IMR-90 (cell line): ENCODE results near the gene AKAP6. TPM values are rescaled to one million over a fixed set of nuclear protein-coding genes. Genes with fewer than 3 reads are reported as not detected.

ENCODE experiments used
- ATAC-seq: fragments of 200-7000 bp; cut with Tn5 transposase; 2 replicates; pipeline ENCODE4 v1.9.1; 2020; ENCODE audit warnings: low read depth, mild to moderate bottlenecking, moderate library complexity
- BruUV-seq: library from RNA; stranded (reverse); fragments of 400-500 nt; replicated peaks from 2 replicates; lab custom pipeline; 2021; lab: Mats Ljungman, UMichigan
- CTCF ChIA-PET: fragments of 300-600 bp; formaldehyde crosslinking; extraction: SDS; loops from one replicate; lab custom pipeline; 2021; ENCODE audit warnings: antibody characterized with exemption; lab: Yijun Ruan, JAX
- POLR2A ChIA-PET: fragments of 300-600 bp; sonication (Branson Sonifier 250); formaldehyde crosslinking; loops from one replicate; lab custom pipeline; 2022; ENCODE audit warnings: antibody characterized with exemption; ENCODE audit not compliant: unreplicated experiment; lab: Charles Lee
- DNase-seq: peaks from one replicate; pipeline ENCODE4 v3.0.0; 2013
- H2AFZ ChIP-seq: replicated peaks from 2 replicates; pipeline ENCODE3; 2013; ENCODE audit warnings: low read length, mild to moderate bottlenecking; ENCODE audit not compliant: poor library complexity
- H2AK5ac ChIP-seq: 2 replicates; pipeline ENCODE4 v1.6.1; 2013; ENCODE audit warnings: low read depth, low read length, inconsistent platforms
- H2AK9ac ChIP-seq: replicated peaks from 2 replicates; pipeline ENCODE3; 2013; ENCODE audit warnings: mild to moderate bottlenecking, low read depth, low read length, moderate library complexity; ENCODE audit not compliant: poor library complexity
- H2BK120ac ChIP-seq: 2 replicates; pipeline ENCODE4 v1.6.1; 2013; ENCODE audit warnings: low read depth, low read length, inconsistent platforms
- H2BK15ac ChIP-seq: 3 replicates; pipeline ENCODE4 v1.6.1; 2013; ENCODE audit warnings: low read depth, low read length, inconsistent platforms
- H2BK20ac ChIP-seq: 2 replicates; pipeline ENCODE4 v1.6.1; 2013; ENCODE audit warnings: low read depth, mild to moderate bottlenecking, inconsistent platforms, low read length, moderate library complexity
- H2BK5ac ChIP-seq: 2 replicates; pipeline ENCODE4 v1.6.1; 2013; ENCODE audit warnings: mild to moderate bottlenecking, low read depth, low read length, inconsistent platforms; ENCODE audit not compliant: poor library complexity, severe bottlenecking
- H3K14ac ChIP-seq: replicated peaks from 2 replicates; pipeline ENCODE4 v1.6.1; 2013; ENCODE audit warnings: low read depth, low read length, inconsistent platforms
- H3K18ac ChIP-seq: 2 replicates; pipeline ENCODE4 v1.6.1; 2013; ENCODE audit warnings: low read depth, low read length, control low read depth
- H3K23ac ChIP-seq: 2 replicates; pipeline ENCODE4 v1.6.1; 2013; ENCODE audit warnings: low read depth, low read length, inconsistent platforms
- H3K27ac ChIP-seq: 2 replicates; pipeline ENCODE4 v1.5.1; 2013; ENCODE audit warnings: mild to moderate bottlenecking, control low read depth, low read length; ENCODE audit not compliant: insufficient read depth
- H3K27me3 ChIP-seq: 2 replicates; pipeline ENCODE4 v1.6.1; 2013; ENCODE audit warnings: low read length; ENCODE audit not compliant: control insufficient read depth, insufficient read depth
- H3K36me3 ChIP-seq: 2 replicates; pipeline ENCODE4 v1.6.1; 2013; ENCODE audit warnings: low read length, mixed read lengths; ENCODE audit not compliant: control insufficient read depth, insufficient read depth
- H3K4ac ChIP-seq: 2 replicates; pipeline ENCODE4 v1.6.1; 2013; ENCODE audit warnings: low read depth, low read length, inconsistent platforms
- H3K4me1 ChIP-seq: 2 replicates; pipeline ENCODE4 v1.6.1; 2013; ENCODE audit warnings: low read length, mixed read lengths; ENCODE audit not compliant: control insufficient read depth, insufficient read depth
- H3K4me2 ChIP-seq: 2 replicates; pipeline ENCODE4 v1.6.1; 2013; ENCODE audit warnings: low read depth, mild to moderate bottlenecking, control low read depth, low read length, moderate library complexity
- H3K4me3 ChIP-seq: 2 replicates; pipeline ENCODE4 v1.5.1; 2013; ENCODE audit warnings: low read depth, mild to moderate bottlenecking, control low read depth, low read length, moderate library complexity; ENCODE audit not compliant: insufficient read depth
- H3K56ac ChIP-seq: 2 replicates; pipeline ENCODE4 v1.6.1; 2013; ENCODE audit warnings: low read length, inconsistent platforms; ENCODE audit not compliant: insufficient read depth; ENCODE audit errors: extremely low read depth
- H3K79me1 ChIP-seq, 2 experiments: 2 replicates each; pipeline ENCODE4 v1.6.1; 2013; ENCODE audit warnings: low read length in 2 of 2, inconsistent platforms in 1 of 2, low read depth in 1 of 2
- H3K9ac ChIP-seq: 2 replicates; pipeline ENCODE4 v1.6.1; 2013; ENCODE audit warnings: low read depth, low read length, control low read depth
- H3K9me1 ChIP-seq: 2 replicates; pipeline ENCODE4 v1.6.1; 2013; ENCODE audit warnings: low read length, inconsistent platforms; ENCODE audit not compliant: insufficient read depth
- H3K9me3 ChIP-seq: 2 replicates; pipeline ENCODE4 v1.6.1; 2013; ENCODE audit warnings: low read length; ENCODE audit not compliant: control insufficient read depth, insufficient read depth
- H4K20me1 ChIP-seq: 2 replicates; pipeline ENCODE4 v1.6.1; 2013; ENCODE audit warnings: low read length, inconsistent platforms; ENCODE audit not compliant: insufficient read depth
- H4K5ac ChIP-seq: 2 replicates; pipeline ENCODE4 v1.6.1; 2013; ENCODE audit warnings: mild to moderate bottlenecking, low read depth, low read length, control low read depth
- H4K8ac ChIP-seq, 2 experiments: 2 replicates each; pipeline ENCODE4 v1.6.1; 2013; ENCODE audit warnings: low read depth in 2 of 2, low read length in 2 of 2, control low read depth in 1 of 2, inconsistent platforms in 1 of 2
- H4K91ac ChIP-seq: 2 replicates; pipeline ENCODE4 v1.6.1; 2013; ENCODE audit warnings: low read depth, low read length, inconsistent platforms; ENCODE audit not compliant: insufficient read depth
- CHD1 ChIP-seq: IDR thresholded peaks from 2 replicates; pipeline ENCODE4 v1.6.1; 2012; ENCODE audit warnings: low read depth, low read length, improper control_type of control experiment
- MAFK ChIP-seq: IDR thresholded peaks from 2 replicates; pipeline ENCODE4 v1.6.1; 2012; ENCODE audit warnings: low read depth, low read length, improper control_type of control experiment
- NFE2L2 ChIP-seq: fragments of 150-350 bp; IDR thresholded peaks from 2 replicates; pipeline ENCODE4 v1.6.1; 2016; ENCODE audit warnings: low read depth, mild to moderate bottlenecking, low read length
- RFX5 ChIP-seq: IDR thresholded peaks from 2 replicates; pipeline ENCODE4 v1.8.0; 2012; ENCODE audit warnings: low read depth, mild to moderate bottlenecking, low read length, moderate library complexity
- SMC3 ChIP-seq: fragments of 150-350 bp; IDR thresholded peaks from 2 replicates; pipeline ENCODE4 v1.6.1; 2016; ENCODE audit warnings: low read depth, mild to moderate bottlenecking, antibody characterized with exemption, low read length, moderate library complexity
- WGBS, 2 experiments: methylation state at CpG; one replicate each; pipeline versions ENCODE4 v1.1.5 to v1.1.7; 2013; ENCODE audit warnings: missing lambda C conversion rate in 2 of 2; ENCODE audit not compliant: insufficient read length in 1 of 2; ENCODE audit errors: extremely low coverage in 2 of 2; 5-methylcytosine and 5-hydroxymethylcytosine counted together
- dilution Hi-C: fragments of 300-500 bp; cut with HindIII; formaldehyde crosslinking; loops from one replicate; pipeline ENCODE4 v1.14.3; 2018; ENCODE audit warnings: low sequenced_read_pairs; ENCODE audit not compliant: unreplicated experiment
- in situ Hi-C: fragments of 300-500 bp; cut with MboI; formaldehyde crosslinking; loops from 3 replicates; pipeline ENCODE4 v1.14.3; 2019; ENCODE audit warnings: low sequenced_read_pairs, inconsistent platforms, mixed read lengths
- intact Hi-C: fragments of 100-400 bp; cut with micrococcal nuclease; formaldehyde crosslinking; loops from 2 replicates; pipeline ENCODE4 v1.10.0; 2022
- polyA plus RNA-seq, 3 experiments: library from polyadenylated mRNA; depleted of rRNA; stranded (reverse); fragments of >200 nt; gene quantifications; 2 replicates each; pipeline ENCODE4 v1.2.3, GENCODE V29; 2012; ENCODE audit warnings: low replicate concordance in 1 of 3
- total RNA-seq: library from RNA; depleted of rRNA; stranded (reverse); fragments of >200 nt; gene quantifications from 2 replicates; pipeline ENCODE4 v1.2.3, GENCODE V29; 2012
- TF ChIP-seq, protein P1 (sequence below): fragments of 150-350 bp; IDR thresholded peaks from 2 replicates; pipeline ENCODE4 v1.6.1; 2016; ENCODE audit warnings: low read depth, mild to moderate bottlenecking, low read length, moderate library complexity, borderline replicate concordance

Gene AKAP6
- total and polyA plus RNA-seq, 2 of the 4 experiments (the other 2 are of a cell fraction), result 0.22 to 1.6 TPM

DNA sequence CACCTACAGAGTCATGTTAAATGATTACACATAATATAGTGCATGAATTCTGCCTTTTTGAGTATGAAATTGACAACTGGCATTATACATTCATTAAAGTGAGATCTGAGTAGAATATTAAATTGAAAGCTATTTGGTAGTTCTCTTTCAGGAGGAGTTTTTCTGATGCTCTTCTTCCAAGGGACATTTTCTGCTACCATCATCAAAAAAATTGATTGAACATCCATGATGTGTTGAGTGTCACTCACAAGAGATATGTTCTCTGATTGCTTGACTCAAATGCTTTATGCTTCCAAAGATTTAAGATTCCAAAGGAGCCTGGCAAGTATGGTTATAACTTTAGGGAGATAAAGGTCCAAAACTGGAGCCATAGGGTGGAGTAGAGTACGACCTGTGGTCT lies 64.9 kb downstream of the AKAP6 start:
- no peak overlapping the region for H3K27ac ChIP-seq
- H2AK9ac ChIP-seq, result no peak overlapping the region
- H3K9ac ChIP-seq, result no peak overlapping the region
- no peak overlapping the region for H3K56ac ChIP-seq
- no peak for ATAC-seq
- no peak overlapping the region for H2AK5ac ChIP-seq
- no peak overlapping the region for H3K4me2 ChIP-seq
- no peak for DNase-seq
- intact Hi-C loops (no loop called here), in situ Hi-C loops (no loop called here), dilution Hi-C loops (no loop called here)
- peaks cover 4% of the 10 kb centered on the region; the same call in 1 of the 2 replicates for H3K9me3 ChIP-seq
- ChIA-PET POLR2A (no interaction called here), CTCF (no interaction called here)
- H3K4me1 ChIP-seq, result peaks cover 2% of the 10 kb centered on the region; the same call in 1 of the 2 replicates
- H3K18ac ChIP-seq, result no peak overlapping the region
- no peak overlapping the region for H2BK20ac ChIP-seq
- TF ChIP-seq CHD1 (no peak), RFX5 (no peak), MAFK (peak; percentile 68), SMC3 (no peak), NFE2L2 (no peak)
- TF ChIP-seq, protein P1, sequence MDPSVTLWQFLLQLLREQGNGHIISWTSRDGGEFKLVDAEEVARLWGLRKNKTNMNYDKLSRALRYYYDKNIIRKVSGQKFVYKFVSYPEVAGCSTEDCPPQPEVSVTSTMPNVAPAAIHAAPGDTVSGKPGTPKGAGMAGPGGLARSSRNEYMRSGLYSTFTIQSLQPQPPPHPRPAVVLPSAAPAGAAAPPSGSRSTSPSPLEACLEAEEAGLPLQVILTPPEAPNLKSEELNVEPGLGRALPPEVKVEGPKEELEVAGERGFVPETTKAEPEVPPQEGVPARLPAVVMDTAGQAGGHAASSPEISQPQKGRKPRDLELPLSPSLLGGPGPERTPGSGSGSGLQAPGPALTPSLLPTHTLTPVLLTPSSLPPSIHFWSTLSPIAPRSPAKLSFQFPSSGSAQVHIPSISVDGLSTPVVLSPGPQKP, result no peak
- H3K9me1 ChIP-seq, result 0 out of 2 replicates have a peak, but pooled peaks cover 2% of the 10 kb centered on the region
- no peaks in the 10 kb centered on the region for H3K36me3 ChIP-seq
- no peaks in the 10 kb centered on the region for H3K79me1 ChIP-seq
- no CpG with 5 or more reads among the region's 1 CpG for WGBS, 2 experiments
- H4K8ac ChIP-seq, result no peak overlapping the region
- no peaks in the 10 kb centered on the region for H4K20me1 ChIP-seq
- H4K5ac ChIP-seq, result no peak overlapping the region
- H3K4me3 ChIP-seq, result no peak overlapping the region
- no peak overlapping the region for H2BK5ac ChIP-seq
- no peak overlapping the region for H3K23ac ChIP-seq
- H2AFZ ChIP-seq, result no peak overlapping the region
- H2BK120ac ChIP-seq, result no peak overlapping the region
- no peak overlapping the region for H3K4ac ChIP-seq
- no peak overlapping the region for H2BK15ac ChIP-seq
- H3K14ac ChIP-seq, result no peak overlapping the region
- BruUV-seq, result no TSS peak
- H3K27me3 ChIP-seq, result peaks cover 9% of the 10 kb centered on the region
- H4K91ac ChIP-seq, result no peak overlapping the region
